Measurements from ENCODE around the gene KLHL21.
A peak's percentile ranks its signal among the peaks of the same experiment; 100 is the strongest.

KLHL21 gene

DNA sequence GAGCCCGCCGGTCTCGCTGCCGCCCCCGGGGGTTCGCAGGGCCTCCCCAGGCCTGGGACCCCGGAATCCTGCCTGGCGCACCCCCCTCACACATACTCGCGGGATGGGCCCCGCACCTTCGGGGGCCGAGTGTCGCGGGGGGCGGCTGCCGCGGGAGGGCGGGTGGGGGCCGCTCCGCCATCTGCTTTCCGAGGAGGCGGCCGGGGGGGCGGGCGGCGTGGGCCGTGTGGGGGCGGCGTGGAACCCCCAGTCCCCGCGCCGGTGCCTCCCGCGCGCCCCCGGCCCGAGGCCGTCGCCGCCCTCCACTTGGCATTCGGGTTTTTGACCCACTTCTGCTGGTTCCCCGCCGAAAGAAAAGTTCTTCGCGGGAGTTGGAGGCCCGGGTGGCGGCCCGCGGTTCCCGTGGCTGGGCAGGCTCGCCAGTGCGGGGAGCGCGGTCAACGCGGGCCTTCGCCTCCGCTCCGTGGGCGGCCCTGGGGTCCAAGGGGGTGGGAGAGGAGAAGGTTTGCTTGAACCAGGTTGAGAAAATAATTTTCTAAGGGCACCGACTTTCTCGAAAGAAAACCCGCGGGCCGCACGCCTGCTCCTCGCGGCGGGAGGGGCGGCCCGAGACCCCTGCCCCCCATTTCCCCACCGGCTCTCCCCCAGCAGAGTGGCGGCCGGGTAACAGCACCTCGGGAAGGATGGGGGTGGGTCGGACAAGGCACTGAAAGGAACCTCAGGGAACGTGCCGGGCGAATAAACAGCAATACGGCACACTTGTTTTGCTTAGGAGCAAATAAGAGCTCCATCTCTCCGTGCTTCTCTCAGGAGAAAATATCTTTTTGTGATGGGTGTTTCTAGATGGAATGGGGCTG, 12.5 kb upstream of the KLHL21 start:
- peak overlapping the region; percentile 75 to 86 for H3K4me3 ChIP-seq (replicated peaks in 1 of 2; ENCODE audit: low read depth in 2 of 2, low read length in 2 of 2)
- DNase-seq (ENCODE audit: low read depth in 2 of 2), result peak in 1 of 2 donors; percentile 10
- TF ChIP-seq, protein P1, sequence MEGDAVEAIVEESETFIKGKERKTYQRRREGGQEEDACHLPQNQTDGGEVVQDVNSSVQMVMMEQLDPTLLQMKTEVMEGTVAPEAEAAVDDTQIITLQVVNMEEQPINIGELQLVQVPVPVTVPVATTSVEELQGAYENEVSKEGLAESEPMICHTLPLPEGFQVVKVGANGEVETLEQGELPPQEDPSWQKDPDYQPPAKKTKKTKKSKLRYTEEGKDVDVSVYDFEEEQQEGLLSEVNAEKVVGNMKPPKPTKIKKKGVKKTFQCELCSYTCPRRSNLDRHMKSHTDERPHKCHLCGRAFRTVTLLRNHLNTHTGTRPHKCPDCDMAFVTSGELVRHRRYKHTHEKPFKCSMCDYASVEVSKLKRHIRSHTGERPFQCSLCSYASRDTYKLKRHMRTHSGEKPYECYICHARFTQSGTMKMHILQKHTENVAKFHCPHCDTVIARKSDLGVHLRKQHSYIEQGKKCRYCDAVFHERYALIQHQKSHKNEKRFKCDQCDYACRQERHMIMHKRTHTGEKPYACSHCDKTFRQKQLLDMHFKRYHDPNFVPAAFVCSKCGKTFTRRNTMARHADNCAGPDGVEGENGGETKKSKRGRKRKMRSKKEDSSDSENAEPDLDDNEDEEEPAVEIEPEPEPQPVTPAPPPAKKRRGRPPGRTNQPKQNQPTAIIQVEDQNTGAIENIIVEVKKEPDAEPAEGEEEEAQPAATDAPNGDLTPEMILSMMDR (IDR thresholded peaks at IDR 0.05; ENCODE audit: low read depth, low read length), result no peak

DNA sequence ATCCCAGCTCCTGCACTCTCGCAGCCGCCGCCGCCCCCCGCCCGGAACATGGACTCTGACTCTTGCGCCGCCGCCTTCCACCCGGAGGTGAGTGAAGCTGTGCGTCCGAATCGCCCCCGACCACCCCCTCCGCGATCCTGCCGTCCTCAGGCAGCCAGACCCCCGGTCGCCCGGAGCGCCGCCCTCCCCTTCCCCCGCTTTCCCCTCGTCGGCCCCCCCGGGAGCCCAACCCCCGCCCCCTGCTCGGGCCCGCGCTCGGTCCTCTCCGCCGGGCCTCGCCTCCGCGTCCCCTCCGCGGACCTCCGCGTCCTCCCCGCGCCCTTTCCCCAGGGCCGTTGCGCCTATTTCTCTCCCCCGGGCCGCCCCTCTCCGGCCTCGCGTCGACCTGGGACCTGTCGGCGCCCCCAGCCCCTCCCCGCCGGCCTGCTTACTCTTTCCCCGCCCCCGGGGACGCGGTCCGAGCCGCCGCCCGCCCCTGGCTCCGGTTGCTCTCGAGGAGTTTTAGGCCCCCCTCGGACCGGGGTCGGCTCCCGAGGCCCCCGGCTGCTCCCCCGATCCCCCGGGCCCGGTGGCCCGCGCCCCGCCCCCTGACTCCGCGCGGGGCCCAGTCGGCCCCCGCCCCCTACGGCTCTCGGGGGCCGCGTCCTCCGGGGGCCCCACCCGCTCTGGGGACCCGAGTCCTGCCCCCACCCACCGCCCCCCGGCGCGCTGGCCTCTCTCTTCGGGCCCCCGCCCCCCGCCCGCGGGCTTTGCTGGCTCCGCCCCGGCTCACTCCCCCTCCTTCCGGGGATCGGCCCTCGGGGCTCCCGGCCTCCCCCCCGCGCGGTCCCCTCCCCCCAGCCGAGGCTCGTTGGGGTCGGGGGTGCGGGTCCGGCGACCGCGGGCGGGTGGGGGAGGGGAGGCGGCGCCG, 11.6 kb upstream of the KLHL21 start:
- TF ChIP-seq, protein P1 (IDR thresholded peaks at IDR 0.05; ENCODE audit: low read depth, low read length), result no peak
- peak in 1 of 2 donors; percentile 43 for DNase-seq (ENCODE audit: low read depth in 2 of 2)
- peak overlapping the region; percentile 75 to 86 for H3K4me3 ChIP-seq (replicated peaks in 1 of 2; ENCODE audit: low read depth in 2 of 2, low read length in 2 of 2)

DNA sequence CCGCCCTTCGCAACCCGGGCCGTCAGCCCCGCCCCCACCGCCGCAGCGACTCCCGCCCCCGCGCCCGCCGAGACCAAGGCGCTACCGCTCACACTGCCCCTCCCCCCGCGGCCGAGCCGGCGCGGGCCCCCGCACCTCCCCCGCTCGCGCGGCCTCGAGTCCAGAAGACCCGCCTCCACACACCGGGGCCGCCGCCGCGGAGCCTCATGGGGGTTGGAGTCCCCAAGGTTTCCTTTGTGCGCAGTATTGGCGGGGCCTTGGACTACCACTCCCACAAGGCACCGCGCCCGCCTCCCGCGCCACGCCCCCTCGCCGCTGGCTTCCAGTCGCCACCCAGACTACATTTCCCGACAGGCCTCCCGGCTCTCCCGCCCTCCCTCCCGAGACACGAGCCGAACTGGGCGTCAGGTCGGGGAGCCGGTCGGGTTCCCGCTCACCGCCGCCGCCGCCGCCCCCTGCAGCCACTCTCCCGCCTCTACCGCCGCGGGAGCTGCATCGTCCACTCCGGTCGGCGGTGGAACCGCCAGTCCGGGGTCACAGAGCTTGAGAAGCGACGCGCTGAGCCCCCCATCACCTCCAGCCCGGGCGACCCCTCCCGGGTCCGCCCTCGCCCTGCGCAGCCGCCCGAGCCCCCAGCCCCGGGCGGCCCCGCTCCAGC, 10.8 kb upstream of the KLHL21 start, which contains the start of gene PHF13:
PHF13 (plus strand) TSS at position 371 of the 658 bp plus-strand sequence. CDS start 336 bp downstream, outside the sequence.
- DNase-seq (ENCODE audit: low read depth in 2 of 2), result peak; percentile 99 to 100
- peak within 1 kb of the TSS; percentile 77 to 86 for H3K4me3 ChIP-seq (replicated peaks in 1 of 2; ENCODE audit: low read depth in 2 of 2, low read length in 2 of 2)

DNA sequence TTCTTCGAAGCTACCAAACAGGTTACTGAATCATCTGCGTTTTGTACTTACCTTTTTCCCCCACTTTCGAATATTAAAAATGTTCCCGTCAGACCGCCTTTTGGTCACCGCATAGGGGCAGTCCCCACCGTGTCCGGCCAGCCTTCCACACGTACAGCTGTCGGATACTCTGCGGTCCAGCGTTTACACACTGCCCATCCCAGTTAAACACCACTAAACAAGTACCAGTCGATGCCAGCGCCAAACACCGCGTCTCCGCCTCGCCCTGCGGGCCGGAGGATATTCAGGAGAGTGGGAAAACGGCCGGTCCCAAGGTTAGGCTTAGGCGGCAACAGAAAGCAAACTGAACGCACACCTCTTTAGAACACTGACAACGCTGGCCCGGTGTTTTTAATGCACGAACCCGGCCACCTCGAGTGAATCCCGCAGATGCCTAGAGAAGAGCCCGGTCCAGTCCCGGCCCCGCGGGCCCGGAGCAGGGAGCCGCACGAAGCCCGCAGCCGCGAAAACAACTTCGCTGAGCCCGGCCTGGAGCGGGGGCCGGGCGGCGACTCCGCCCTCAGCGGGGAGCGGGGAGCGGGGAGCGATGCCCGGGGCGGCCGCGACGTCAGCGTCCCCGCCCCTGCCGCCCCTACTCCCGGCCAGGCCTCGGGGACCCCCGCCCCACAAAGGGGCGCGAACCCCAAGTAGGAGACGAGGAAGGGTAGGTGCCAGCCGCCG, 10.1 kb upstream of the KLHL21 start:
- peak overlapping the region; percentile 74 to 77 for H3K4me3 ChIP-seq (replicated peaks in 1 of 2; ENCODE audit: low read depth in 2 of 2, low read length in 2 of 2)
- peak; percentile 39 to 50 for DNase-seq (ENCODE audit: low read depth in 2 of 2)
- TF ChIP-seq, protein P1 (IDR thresholded peaks at IDR 0.05; ENCODE audit: low read depth, low read length), result no peak

More for the DNA sequence above, 10.8 kb upstream of the KLHL21 start, which contains the start of gene PHF13:
- TF ChIP-seq, protein P1 (IDR thresholded peaks at IDR 0.05; ENCODE audit: low read depth, low read length), result no peak

DNA sequence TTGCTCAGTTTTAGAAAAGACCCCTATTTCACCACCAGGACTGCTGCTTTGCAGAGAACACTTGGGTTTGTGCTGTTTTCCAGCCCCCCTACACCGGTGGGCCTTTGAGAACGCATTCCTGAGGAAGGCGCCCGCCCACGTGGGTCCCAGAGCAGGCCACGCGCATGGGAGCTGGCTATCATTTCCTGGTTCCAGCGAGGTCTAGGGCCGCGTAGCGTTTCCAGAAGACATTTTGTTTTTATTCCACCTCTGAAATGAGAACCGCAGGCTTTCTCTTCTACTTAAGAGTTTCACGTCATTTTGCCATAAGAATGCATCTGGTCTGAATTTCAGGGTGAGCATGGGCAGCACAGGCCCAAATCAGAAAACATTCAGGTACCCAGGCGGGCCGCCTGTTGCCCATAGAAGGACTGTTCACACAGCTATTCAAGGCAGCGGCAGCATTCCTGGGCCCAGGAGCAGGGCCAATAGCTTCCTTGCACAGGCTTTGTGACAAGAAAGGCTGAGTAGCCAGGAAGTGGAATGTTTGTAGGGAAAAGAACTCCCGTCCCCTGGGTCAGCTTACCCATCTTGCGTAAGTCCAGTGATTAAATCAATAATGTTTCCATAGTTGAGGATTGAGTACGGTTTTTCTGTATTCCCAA, 1.4 kb upstream of the KLHL21 start:
- TF ChIP-seq, protein P1 (IDR thresholded peaks at IDR 0.05; ENCODE audit: low read depth, low read length), result no peak
- peak; percentile 92 to 93 for DNase-seq (ENCODE audit: low read depth in 2 of 2)
- peak overlapping the region in 1 of 2 donors; percentile 50 for H3K4me3 ChIP-seq (replicated peaks in 1 of 2; ENCODE audit: low read depth in 2 of 2, low read length in 2 of 2)

All from cardiac fibroblast (primary cell).